ENCODE data around the gene OTOG.

- no peak for TF ChIP-seq CTCF (IDR thresholded peaks at IDR 0.05; ENCODE audit: control extremely low read depth in 1 of 3, insufficient read depth in 1 of 3, low read depth in 1 of 3, low read length in 3 of 3)
- TF ChIP-seq SAP30 (IDR thresholded peaks at IDR 0.05; ENCODE audit: insufficient read depth, insufficient replicate concordance, low read length) = no peak
- TF ChIP-seq SUZ12 (IDR thresholded peaks at IDR 0.05; ENCODE audit: low read length) = no peak
- no peak for TF ChIP-seq PHF8 (conservative IDR thresholded peaks at IDR 0.05; ENCODE audit: low read depth, low read length)
- no peak for TF ChIP-seq RFX5 (IDR thresholded peaks at IDR 0.05; ENCODE audit: borderline replicate concordance, low read depth, low read length)
- TF ChIP-seq NRF1 (IDR thresholded peaks at IDR 0.05; ENCODE audit: low read depth, low read length) = no peak
- no peak for TF ChIP-seq POLR2AphosphoS5 (IDR thresholded peaks at IDR 0.05; ENCODE audit: low read depth, low read length)
- TF ChIP-seq POLR2A (IDR thresholded peaks at IDR 0.05; ENCODE audit: control extremely low read depth in 1 of 2, low read depth in 2 of 2, low read length in 2 of 2) = no peak
- no peak for TF ChIP-seq ATF2 (IDR thresholded peaks at IDR 0.05; ENCODE audit: low read length)
- TF ChIP-seq MAX (IDR thresholded peaks at IDR 0.05) = no peak
Observed at GRCh38 chr11:17581732-17582053, 34.6 kb downstream of the OTOG start.
